ENCODE data around the gene TMED1. TPM values are rescaled to one million over a fixed set of nuclear protein-coding genes. Genes with fewer than 3 reads are reported as not detected.

TMED1 gene
- total and polyA plus RNA-seq, 2 of the 8 experiments (the other 6 are each of a cell fraction or from before 2014, with no cell fraction given): 26.9 to 31.9 TPM

DNA sequence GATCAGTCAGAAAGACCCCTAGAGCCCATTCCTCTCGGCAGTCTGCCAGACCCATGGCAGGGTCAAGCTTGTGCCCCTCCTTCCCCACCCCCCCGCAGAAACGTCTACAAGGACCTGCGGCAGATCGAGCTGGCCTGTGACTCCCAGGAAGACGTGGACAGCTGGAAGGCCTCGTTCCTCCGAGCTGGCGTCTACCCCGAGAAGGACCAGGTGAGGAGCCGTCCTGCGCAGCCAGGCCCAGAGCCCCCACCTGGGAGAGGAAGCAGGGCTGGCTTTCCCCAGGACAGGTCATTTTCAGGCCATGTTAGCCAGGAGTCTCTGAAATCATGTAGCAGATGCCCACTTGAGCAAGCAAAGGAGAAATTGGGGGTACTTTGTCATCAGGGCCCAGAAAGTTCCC, 12.3 kb downstream of the TMED1 start:
- WGBS, 2 experiments (ENCODE audit: extremely low coverage in 1 of 2, insufficient coverage in 1 of 2, insufficient read length in 1 of 2, insufficient replicate concordance in 2 of 2, low coverage in 1 of 2, low lambda C conversion rate in 2 of 2, missing lambda C conversion rate in 1 of 2): 95% methylated on average over 12 of the region's 12 CpGs; no CpG with 5 or more reads in 1 of the 2 experiments
- H2BK120ac ChIP-seq (replicated peaks; ENCODE audit: low read depth, low read length): no peak overlapping the region
- no peak for DNase-seq (ENCODE audit: low read depth in 1 of 2, low spot score in 2 of 2)

More for the DNA sequence above, 12.3 kb downstream of the TMED1 start:
- Histone ChIP-seq H4K5ac (ENCODE audit: insufficient read length, low read depth, low read length) (no peak overlapping the region), H3K4me2 (ENCODE audit: insufficient read depth in 1 of 2, low read depth in 2 of 2, low read length in 2 of 2) (no peak overlapping the region), H3K79me2 (ENCODE audit: control insufficient read depth in 1 of 2, insufficient read depth in 2 of 2, low read length in 2 of 2) (no peaks in the 10 kb centered on the region), H3K27ac (ENCODE audit: low read depth, low read length) (no peak overlapping the region), H4K91ac (replicated peaks; ENCODE audit: insufficient read length, low read length) (no peak overlapping the region), H2AK5ac (ENCODE audit: low read depth, low read length) (no peak overlapping the region), H2BK20ac (ENCODE audit: low read length) (no peak overlapping the region), H3K23ac (ENCODE audit: insufficient read length) (no peak overlapping the region), H3K36me3 (ENCODE audit: control insufficient read depth in 2 of 4, insufficient read depth in 4 of 4, low read length in 3 of 4) (peaks cover 16 to 34% (median 30%) of the 10 kb centered on the region in 4 experiments; a peak in 5 of 8 replicates), H3K4ac (replicated peaks; ENCODE audit: insufficient read length, low read depth, low read length) (no peak overlapping the region), H2BK15ac (ENCODE audit: low read length) (no peak overlapping the region), H3K9me3 (ENCODE audit: insufficient read depth in 2 of 2, low read depth in 1 of 2, low read length in 1 of 2) (no peaks in the 10 kb centered on the region), H3K9ac (replicated peaks in 1 of 4; ENCODE audit: extremely low read depth in 1 of 4, low read depth in 3 of 4, low read length in 3 of 4) (no peak overlapping the region), H3K27me3 (replicated peaks in 1 of 4; ENCODE audit: control insufficient read depth in 3 of 4, extremely low read depth in 1 of 4, insufficient read depth in 3 of 4, low read length in 3 of 4) (no peaks in the 10 kb centered on the region), H3K79me1 (ENCODE audit: low read depth, low read length) (no peaks in the 10 kb centered on the region), H3K14ac (ENCODE audit: insufficient read length) (no peak overlapping the region), H3K18ac (ENCODE audit: extremely low read depth, low read length) (no peak overlapping the region), H4K20me1 (replicated peaks in 1 of 2; ENCODE audit: control insufficient read depth in 1 of 2, insufficient read depth in 2 of 2, low read length in 2 of 2) (peaks cover 1 to 7% of the 10 kb centered on the region in 2 experiments), H4K8ac (ENCODE audit: extremely low read depth, insufficient read depth, low read length) (no peak overlapping the region), H2BK5ac (ENCODE audit: low read depth, low read length) (no peak overlapping the region), H3K23me2 (ENCODE audit: low read depth, low read length) (no peaks in the 10 kb centered on the region), H3K4me1 (replicated peaks in 1 of 4; ENCODE audit: control insufficient read depth in 3 of 4, insufficient read depth in 4 of 4, low read length in 3 of 4) (no peaks in the 10 kb centered on the region), H2AFZ (ENCODE audit: low read length) (no peak overlapping the region), H3K4me3 (ENCODE audit: extremely low read depth in 1 of 4, insufficient read depth in 2 of 4, low read depth in 3 of 4, low read length in 4 of 4) (no peak overlapping the region), H2BK12ac (ENCODE audit: low read depth, low read length) (no peak overlapping the region), H3K56ac (replicated peaks; ENCODE audit: insufficient read length, low read depth, low read length) (no peak overlapping the region)
- FAIRE-seq: no peak
- ChIA-PET CTCF (ENCODE audit: partially characterized antibody) (interaction anchor here (1.4 kb wide), 1 partner anchor 41 kb away, joined by 4 read pairs; no protein-coding TSS in a partner anchor), POLR2A (ENCODE audit: partially characterized antibody) (interaction anchor here (2.0 kb wide), 1 partner anchor 12 kb away, joined by 8 read pairs; the partner anchor contains the start of gene TMED1)
- TF ChIP-seq NRF1 (IDR thresholded peaks at IDR 0.05; ENCODE audit: low read depth, low read length): no peak
- no peak for TF ChIP-seq YY1 (IDR thresholded peaks at IDR 0.05; ENCODE audit: low read depth, low read length)
- no peak for TF ChIP-seq POU5F1 (IDR thresholded peaks at IDR 0.05; ENCODE audit: low read depth, low read length)
- TF ChIP-seq RAD21 (IDR thresholded peaks at IDR 0.05 in 1 of 2, conservative IDR thresholded peaks at IDR 0.05 in 1 of 2; ENCODE audit: low read depth in 2 of 2, low read length in 2 of 2): no peak
